ENCODE results near the gene CCDC88A. TPM values are rescaled to one million over a fixed set of nuclear protein-coding genes. Genes with fewer than 3 reads are reported as not detected.
"Not testable (repeated sequence)": the region's sequence is repeated elsewhere in the genome, so short reads cannot be mapped to it uniquely, and the experiment has no call there.

The CCDC88A gene
- total and polyA plus RNA-seq, 12 donors: 18.5 to 101 (median 46.8) TPM

DNA sequence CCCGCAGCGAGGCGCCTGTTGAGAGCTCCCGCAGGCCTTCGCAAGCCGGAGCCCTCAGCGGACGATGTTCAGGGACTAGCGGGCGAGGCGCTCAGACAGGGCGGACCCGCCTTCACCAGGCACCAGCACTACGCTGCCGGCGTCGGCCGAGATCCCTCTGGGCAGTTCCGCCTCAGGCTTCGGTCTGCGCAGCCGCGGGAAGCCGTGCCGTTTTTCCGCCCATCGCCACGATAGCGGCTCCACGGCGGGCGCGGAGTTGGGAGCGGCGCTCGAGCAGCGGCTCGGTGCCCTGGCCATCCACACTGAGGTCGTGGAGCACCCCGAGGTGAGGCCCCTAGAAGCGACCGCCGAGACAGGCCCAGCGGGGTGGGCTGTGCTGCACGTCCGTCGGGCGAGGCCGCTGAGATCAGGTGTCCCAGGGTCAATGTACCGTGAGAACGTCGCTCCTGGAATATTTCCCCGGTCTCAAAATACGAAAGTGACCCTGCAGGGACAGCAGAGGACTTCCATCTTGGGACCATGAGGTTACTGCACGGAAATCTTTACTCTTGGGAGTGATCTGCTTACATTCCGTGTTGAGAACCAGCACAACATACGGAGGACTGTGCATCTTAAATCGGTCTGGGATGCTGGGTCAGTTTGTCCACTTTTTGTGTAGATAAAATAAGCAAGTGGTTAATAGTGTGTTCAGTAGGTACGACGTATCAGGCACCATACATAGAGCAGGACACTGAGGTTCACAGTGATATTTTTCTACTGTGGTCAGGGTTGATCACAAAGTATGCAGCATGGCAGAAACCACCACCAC lies 137.3 kb downstream of the CCDC88A start:
- 1 to 15% (median 2%) methylated on average over 6 to 60 of the region's 60 CpGs for WGBS, 4 donors
- Histone ChIP-seq H3K27me3 (no peaks in the 10 kb centered on the region), H3K4me1 (replicated peaks in 1 of 2) (peaks cover 0 to 18% of the 10 kb centered on the region in 2 donors), H3K9me3 (replicated peaks in 1 of 3) (no peaks in the 10 kb centered on the region), H3K4me3 (peak overlapping the region; percentile 16 to 81 (median 40)), H3K27ac (peak overlapping the region; percentile 71 to 98 (median 85)), H3K36me3 (replicated peaks in 1 of 2) (no peaks in the 10 kb centered on the region)
- intact Hi-C loops (cut with DNase I): no loop called here
- TF ChIP-seq POLR2A (IDR thresholded peaks at IDR 0.05): peak; percentile 62 to 94
- TF ChIP-seq, protein P1, sequence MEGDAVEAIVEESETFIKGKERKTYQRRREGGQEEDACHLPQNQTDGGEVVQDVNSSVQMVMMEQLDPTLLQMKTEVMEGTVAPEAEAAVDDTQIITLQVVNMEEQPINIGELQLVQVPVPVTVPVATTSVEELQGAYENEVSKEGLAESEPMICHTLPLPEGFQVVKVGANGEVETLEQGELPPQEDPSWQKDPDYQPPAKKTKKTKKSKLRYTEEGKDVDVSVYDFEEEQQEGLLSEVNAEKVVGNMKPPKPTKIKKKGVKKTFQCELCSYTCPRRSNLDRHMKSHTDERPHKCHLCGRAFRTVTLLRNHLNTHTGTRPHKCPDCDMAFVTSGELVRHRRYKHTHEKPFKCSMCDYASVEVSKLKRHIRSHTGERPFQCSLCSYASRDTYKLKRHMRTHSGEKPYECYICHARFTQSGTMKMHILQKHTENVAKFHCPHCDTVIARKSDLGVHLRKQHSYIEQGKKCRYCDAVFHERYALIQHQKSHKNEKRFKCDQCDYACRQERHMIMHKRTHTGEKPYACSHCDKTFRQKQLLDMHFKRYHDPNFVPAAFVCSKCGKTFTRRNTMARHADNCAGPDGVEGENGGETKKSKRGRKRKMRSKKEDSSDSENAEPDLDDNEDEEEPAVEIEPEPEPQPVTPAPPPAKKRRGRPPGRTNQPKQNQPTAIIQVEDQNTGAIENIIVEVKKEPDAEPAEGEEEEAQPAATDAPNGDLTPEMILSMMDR (IDR thresholded peaks at IDR 0.05): peak in 1 of 6 experiments; percentile 21
- DNase-seq: peak; percentile 83 to 93 (median 90)

GRCh38 chr2:55280851-55281546 lies 138.7 kb downstream of the CCDC88A start:
- H3K27me3 ChIP-seq; DNase-seq; H3K36me3 ChIP-seq (replicated peaks in 1 of 2); intact Hi-C loops (cut with DNase I); H3K9me3 ChIP-seq (replicated peaks in 1 of 3); H3K27ac ChIP-seq: not testable (repeated sequence)
- WGBS, 4 donors: 87 to 94% (median 91%) methylated on average over 5 of the region's 5 CpGs
- Histone ChIP-seq H3K4me3 (peak overlapping the region in 1 of 4 donors; percentile 81), H3K4me1 (replicated peaks in 1 of 2) (peaks cover 0 to 18% of the 10 kb centered on the region in 2 donors)

GRCh38 chr2:55279859-55280424 lies 139.7 kb downstream of the CCDC88A start:
- 52 to 65% (median 58%) methylated on average over 7 of the region's 7 CpGs for WGBS, 4 donors
- H3K27me3 ChIP-seq: not testable (repeated sequence)

GRCh38 chr2:55279214-55279835 lies 140.3 kb downstream of the CCDC88A start:
- H3K4me1 ChIP-seq (replicated peaks in 1 of 2): peaks cover 0 to 15% of the 10 kb centered on the region in 2 donors
- WGBS, 4 donors: 46 to 54% (median 50%) methylated on average over 10 of the region's 10 CpGs
- intact Hi-C loops (cut with DNase I); H3K4me3 ChIP-seq; H3K9me3 ChIP-seq (replicated peaks in 1 of 3); H3K27me3 ChIP-seq; DNase-seq; H3K36me3 ChIP-seq (replicated peaks in 1 of 2); H3K27ac ChIP-seq: not testable (repeated sequence)

More at GRCh38 chr2:55279859-55280424, 139.7 kb downstream of the CCDC88A start:
- H3K27ac ChIP-seq; DNase-seq; H3K9me3 ChIP-seq (replicated peaks in 1 of 3); H3K36me3 ChIP-seq (replicated peaks in 1 of 2); H3K4me3 ChIP-seq; intact Hi-C loops (cut with DNase I): not testable (repeated sequence)
- H3K4me1 ChIP-seq (replicated peaks in 1 of 2): peaks cover 0 to 16% of the 10 kb centered on the region in 2 donors

DNA sequence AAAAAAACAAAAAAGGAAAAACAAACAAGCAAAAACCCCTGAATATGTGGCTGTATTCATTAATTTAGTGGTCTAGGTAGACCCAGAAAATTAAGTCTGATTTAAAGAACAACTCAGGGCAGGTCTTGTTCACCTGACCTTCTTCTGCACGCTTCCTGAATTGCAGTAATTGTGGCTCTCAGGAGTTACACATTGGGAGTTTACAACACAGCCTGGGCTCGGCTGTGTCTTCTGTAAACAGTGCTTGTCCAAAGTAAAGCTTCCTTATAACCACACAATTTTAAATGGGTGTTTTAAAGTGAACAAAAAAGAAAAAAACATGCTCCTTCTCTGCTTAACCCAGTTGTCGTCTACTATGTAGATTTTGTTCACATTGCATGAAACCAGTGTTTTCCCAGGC lies 142.3 kb downstream of the CCDC88A start:
- 87 to 89% (median 88%) methylated on average over 3 of the region's 3 CpGs for WGBS, 4 donors
- no peaks in the 10 kb centered on the region for H3K36me3 ChIP-seq (replicated peaks in 1 of 2)
- H3K27ac ChIP-seq: no peak overlapping the region
- intact Hi-C loops (cut with DNase I): no loop called here
- H3K4me1 ChIP-seq (replicated peaks in 1 of 2): peaks cover 0 to 6% of the 10 kb centered on the region in 2 donors
- DNase-seq: no peak
- TF ChIP-seq, protein P1 (IDR thresholded peaks at IDR 0.05): no peak
- TF ChIP-seq POLR2A (IDR thresholded peaks at IDR 0.05): no peak
- no peaks in the 10 kb centered on the region for H3K9me3 ChIP-seq (replicated peaks in 1 of 3)
- H3K4me3 ChIP-seq: no peak overlapping the region
- H3K27me3 ChIP-seq: no peaks in the 10 kb centered on the region

DNA sequence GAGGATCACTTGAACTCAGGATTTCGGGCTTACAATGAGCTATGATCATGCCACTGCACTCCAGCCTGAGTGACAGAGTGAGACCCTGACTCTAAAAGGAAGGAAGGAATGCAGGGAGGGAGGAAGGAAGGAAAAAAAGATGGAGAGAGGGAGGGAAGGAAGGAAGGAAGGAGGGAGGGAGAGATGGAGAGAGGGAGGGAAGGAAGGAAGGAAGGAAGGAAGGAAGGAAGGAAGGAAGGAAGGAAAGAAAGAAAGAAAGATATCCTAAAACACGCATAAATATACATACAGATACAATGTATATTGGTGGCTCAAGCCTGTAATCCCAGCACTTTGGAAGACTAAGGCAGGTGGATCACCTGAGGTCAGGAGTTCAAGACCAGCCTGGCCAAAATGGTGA lies 145.3 kb downstream of the CCDC88A start:
- H3K4me1 ChIP-seq (replicated peaks in 1 of 2); H3K9me3 ChIP-seq (replicated peaks in 1 of 3); H3K27ac ChIP-seq; DNase-seq; H3K36me3 ChIP-seq (replicated peaks in 1 of 2); H3K4me3 ChIP-seq; H3K27me3 ChIP-seq; intact Hi-C loops (cut with DNase I): not testable (repeated sequence)
- 84 to 93% (median 87%) methylated on average over 2 of the region's 2 CpGs for WGBS, 4 donors

Measured in adrenal gland (tissue), 12 donors.